GM12878 (cell line): ENCODE results near the gene KIF22. TPM values are rescaled to one million over a fixed set of nuclear protein-coding genes. Genes with fewer than 3 reads are reported as not detected.

Experiments used
- ATAC-seq: fragments of 200-7000 bp; cut with Tn5 transposase; 3 replicates; pipeline ENCODE4 v1.9.1; 2020; ENCODE audit warnings: mild to moderate bottlenecking, moderate library complexity
- BruUV-seq: library from RNA; stranded (reverse); fragments of 400-500 nt; replicated peaks from 2 replicates; lab custom pipeline; 2021; lab: Mats Ljungman, UMichigan
- CTCF ChIA-PET: fragments of 300-600 bp; sonication (Branson Sonifier 250); formaldehyde crosslinking; extraction: SDS; loops from one replicate; lab custom pipeline; 2021; ENCODE audit warnings: inconsistent platforms; lab: Yijun Ruan, JAX
- POLR2A ChIA-PET: fragments of 350-600 bp; formaldehyde crosslinking; extraction: SDS; loops from one replicate; lab custom pipeline; 2021; ENCODE audit warnings: inconsistent platforms; lab: Charles Lee
- RAD21 ChIA-PET: fragments of 300-600 bp; sonication (Branson Sonifier 250); formaldehyde crosslinking; loops from one replicate; lab custom pipeline; 2023; ENCODE audit warnings: antibody characterized with exemption; ENCODE audit not compliant: unreplicated experiment; lab: Charles Lee
- SMC1A ChIA-PET: fragments of 300-600 bp; sonication (Branson Sonifier 250); formaldehyde crosslinking; loops from one replicate; lab custom pipeline; 2023; ENCODE audit not compliant: unreplicated experiment, uncharacterized antibody; lab: Charles Lee
- DNase-seq: peaks from one replicate; pipeline ENCODE4 v3.0.0-alpha.2; 2011; ENCODE audit warnings: low read depth, low spot score
- FAIRE-seq: peaks from 3 replicates; lab custom pipeline; 2011; peaks lifted over from hg19 to GRCh38; lab: Jason Lieb, UNC
- H2AFZ ChIP-seq: 2 replicates; pipeline ENCODE4 v1.6.0; 2011; ENCODE audit warnings: low read depth, low read length, control low read depth; ENCODE audit not compliant: control insufficient read depth
- H3K27ac ChIP-seq: 2 replicates; pipeline ENCODE4 v1.5.1; 2011; ENCODE audit warnings: control low read depth; ENCODE audit not compliant: control insufficient read depth, insufficient read depth
- H3K27me3 ChIP-seq, 2 experiments: replicated peaks in 1 of 2; 2 replicates each; pipeline versions ENCODE4 v1.6.0 to v1.6.1; 2011; ENCODE audit warnings: low read length in 1 of 2; ENCODE audit not compliant: control insufficient read depth in 2 of 2, insufficient read depth in 2 of 2
- H3K36me3 ChIP-seq, 2 experiments: 2 replicates each; pipeline ENCODE4 v1.5.1; 2011; ENCODE audit warnings: low read length in 1 of 2; ENCODE audit not compliant: control insufficient read depth in 2 of 2, insufficient read depth in 2 of 2
- H3K4me1 ChIP-seq: 2 replicates; pipeline ENCODE4 v1.6.1; 2011; ENCODE audit warnings: mild to moderate bottlenecking, low read length, moderate library complexity, mixed read lengths; ENCODE audit not compliant: control insufficient read depth, insufficient read depth
- H3K4me2 ChIP-seq: 2 replicates; pipeline ENCODE4 v1.6.0; 2011; ENCODE audit warnings: control low read depth; ENCODE audit not compliant: control insufficient read depth, insufficient read depth
- H3K4me3 ChIP-seq: fragments of 200-600 bp; sonication (generic); 2 replicates; pipeline ENCODE4 v1.5.1; 2016
- H3K79me2 ChIP-seq: 2 replicates; pipeline ENCODE4 v1.6.0; 2011; ENCODE audit warnings: low read length; ENCODE audit not compliant: control insufficient read depth, insufficient read depth
- H3K9ac ChIP-seq: 2 replicates; pipeline ENCODE4 v1.8.0; 2011; ENCODE audit warnings: low read length, control low read depth, mixed read lengths; ENCODE audit not compliant: control insufficient read depth, insufficient read depth
- H3K9me3 ChIP-seq: replicated peaks from 3 replicates; pipeline ENCODE4 v1.5.1; 2011; ENCODE audit warnings: mild to moderate bottlenecking, low read length; ENCODE audit not compliant: control insufficient read depth, insufficient read depth
- H4K20me1 ChIP-seq: 2 replicates; pipeline ENCODE4 v1.6.0; 2011; ENCODE audit not compliant: control insufficient read depth, insufficient read depth
- BACH1 ChIP-seq: fragments of 450-650 bp; IDR thresholded peaks from 2 replicates; pipeline ENCODE4 v1.6.1; 2017; ENCODE audit warnings: mild to moderate bottlenecking, borderline replicate concordance
- BCL11A ChIP-seq: IDR thresholded peaks from 2 replicates; pipeline ENCODE4 v1.6.1; 2011; ENCODE audit warnings: low read depth, low read length
- ESRRA ChIP-seq: IDR thresholded peaks from 2 replicates; pipeline ENCODE4 v1.6.1; 2012; ENCODE audit warnings: mild to moderate bottlenecking, low read length, improper control_type of control experiment
- MYC ChIP-seq: IDR thresholded peaks from 2 replicates; pipeline ENCODE4 v1.6.1; 2011; ENCODE audit warnings: mild to moderate bottlenecking, low read length, moderate library complexity, inconsistent platforms; ENCODE audit not compliant: insufficient read depth, insufficient replicate concordance, insufficient read length, severe bottlenecking
- NFYA ChIP-seq: IDR thresholded peaks from 2 replicates; pipeline ENCODE4 v1.6.1; 2011; ENCODE audit warnings: low read depth, mild to moderate bottlenecking, low read length, improper control_type of control experiment, borderline replicate concordance
- SPI1 ChIP-seq: IDR thresholded peaks from 2 replicates; pipeline ENCODE4 v1.6.1; 2011; ENCODE audit warnings: low read depth, mild to moderate bottlenecking, low read length, moderate library complexity, borderline replicate concordance; ENCODE audit not compliant: insufficient read depth
- SRF ChIP-seq, 2 experiments: IDR thresholded peaks; 2 replicates each; pipeline ENCODE4 v1.6.1; 2011; ENCODE audit warnings: low read depth in 2 of 2, low read length in 2 of 2, mild to moderate bottlenecking in 1 of 2, moderate library complexity in 1 of 2
- TCF7 ChIP-seq: IDR thresholded peaks from 2 replicates; pipeline ENCODE4 v1.6.1; 2014; ENCODE audit warnings: antibody characterized with exemption, borderline replicate concordance
- ZZZ3 ChIP-seq: IDR thresholded peaks from 2 replicates; pipeline ENCODE4 v1.6.1; 2011; ENCODE audit warnings: low read depth; ENCODE audit not compliant: control insufficient read depth, insufficient read length
- WGBS: methylation state at CpG from one replicate; pipeline ENCODE4 v1.1.6; 2016; ENCODE audit warnings: low lambda C conversion rate; ENCODE audit not compliant: insufficient replicate concordance, insufficient coverage; ENCODE audit errors: missing lambda C conversion rate; 5-methylcytosine and 5-hydroxymethylcytosine counted together
- in situ Hi-C: fragments of 300-500 bp; cut with MboI; formaldehyde crosslinking; loops from 9 replicates; pipeline ENCODE4 v1.14.3; 2018; ENCODE audit warnings: mixed read lengths
- intact Hi-C: fragments of 100-400 bp; cut with micrococcal nuclease; formaldehyde crosslinking; loops from one replicate; pipeline ENCODE4 v1.14.2; 2022; ENCODE audit not compliant: unreplicated experiment
- polyA plus RNA-seq, 11 experiments: library from polyadenylated mRNA; depleted of rRNA in 4 of 11; unstranded in 6 of 11; stranded (reverse) in 5 of 11; fragments of >200 nt; fragmentation: Nextera tagmentation in 4 of 11; fragmentation: Illumina TruSeq in 1 of 11; extraction: Ambion mirVana in 4 of 11; extraction: Trizol in 1 of 11; gene quantifications; 1 replicate in 1 of 11; 2 replicates in 10 of 11; pipeline versions ENCODE4 v1.2.1 to v1.2.3, GENCODE V29; 2011 to 2016; ENCODE audit warnings: inconsistent platforms in 2 of 11, missing spikeins in 2 of 11, low read depth in 1 of 11
- total RNA-seq, 4 experiments: library from RNA; depleted of rRNA in 3 of 4; stranded (reverse); fragments of >200 nt in 3 of 4; fragmentation: Illumina TruSeq in 1 of 4; extraction: Trizol in 1 of 4; gene quantifications; 2 replicates each; pipeline versions ENCODE4 v1.2.1 to v1.2.3, GENCODE V29; 2013 to 2021
- TF ChIP-seq, protein P1 (sequence below): IDR thresholded peaks from 2 replicates; pipeline ENCODE4 v1.6.1; 2011; ENCODE audit warnings: mild to moderate bottlenecking, low read depth, low read length, moderate library complexity; ENCODE audit not compliant: insufficient replicate concordance
- TF ChIP-seq, protein P2 (sequence below): fragments of 450-650 bp; formaldehyde crosslinking; IDR thresholded peaks from 2 replicates; pipeline ENCODE4 v1.4.0; 2020; ENCODE audit warnings: mild to moderate bottlenecking, moderate library complexity
- TF ChIP-seq, protein P3 (sequence below): fragments of 450-650 bp; IDR thresholded peaks from 2 replicates; pipeline ENCODE4 v1.6.1; 2017; ENCODE audit warnings: borderline replicate concordance

The KIF22 gene
- total and polyA plus RNA-seq, 10 of the 15 experiments (the other 5 are each of a cell fraction or from before 2014, with no cell fraction given) = 7.6 to 158 (median 132) TPM

DNA sequence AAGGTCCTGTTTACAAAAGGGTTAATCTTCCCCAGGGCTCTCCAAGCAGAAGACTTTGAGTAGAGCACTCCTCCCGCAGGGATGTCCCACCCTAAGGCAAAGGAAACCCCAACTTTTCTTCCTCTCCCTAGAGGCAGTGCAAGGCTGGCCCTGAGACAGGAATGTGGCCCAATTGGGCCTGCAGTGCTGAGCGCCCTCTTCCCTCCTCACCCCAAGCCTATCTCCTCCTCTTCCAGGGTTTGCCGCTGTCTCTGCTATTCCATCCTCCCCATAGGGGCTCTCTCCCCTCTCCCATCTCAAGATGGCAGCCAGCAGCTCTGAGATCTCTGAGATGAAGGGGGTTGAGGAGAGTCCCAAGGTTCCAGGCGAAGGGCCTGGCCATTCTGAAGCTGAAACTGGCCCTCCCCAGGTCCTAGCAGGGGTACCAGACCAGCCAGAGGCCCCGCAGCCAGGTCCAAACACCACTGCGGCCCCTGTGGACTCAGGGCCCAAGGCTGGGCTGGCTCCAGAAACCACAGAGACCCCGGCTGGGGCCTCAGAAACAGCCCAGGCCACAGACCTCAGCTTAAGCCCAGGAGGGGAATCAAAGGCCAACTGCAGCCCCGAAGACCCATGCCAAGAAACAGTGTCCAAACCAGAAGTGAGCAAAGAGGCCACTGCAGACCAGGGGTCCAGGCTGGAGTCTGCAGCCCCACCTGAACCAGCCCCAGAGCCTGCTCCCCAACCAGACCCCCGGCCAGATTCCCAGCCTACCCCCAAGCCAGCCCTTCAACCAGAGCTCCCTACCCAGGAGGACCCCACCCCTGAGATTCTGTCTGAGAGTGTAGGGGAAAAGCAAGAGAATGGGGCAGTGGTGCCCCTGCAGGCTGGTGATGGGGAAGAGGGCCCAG lies 22.4 kb downstream of the KIF22 start:
- H3K4me3 ChIP-seq = no peak overlapping the region
- ATAC-seq = no peak
- RAD21 ChIA-PET = interaction anchor here (0.6 kb wide), 4 partner anchors 28 to 265 kb away, joined by 3 to 4 read pairs (median 3); no protein-coding TSS in a partner anchor
- no TSS peak for BruUV-seq
- no peaks in the 10 kb centered on the region for H4K20me1 ChIP-seq
- H3K4me2 ChIP-seq = no peak overlapping the region
- no peak overlapping the region for H3K9ac ChIP-seq
- no peak for FAIRE-seq
- CTCF ChIA-PET = interaction anchor here (0.7 to 1.3 kb wide), 2 partner anchors 30 to 35 kb away, joined by 3 read pairs; no protein-coding TSS in a partner anchor
- peaks cover 9 to 13% of the 10 kb centered on the region in 2 experiments; a peak in 2 of 4 replicates for H3K36me3 ChIP-seq
- H3K79me2 ChIP-seq = peaks cover 26% of the 10 kb centered on the region
- H3K9me3 ChIP-seq = no peaks in the 10 kb centered on the region
- peaks cover 33% of the 10 kb centered on the region for H3K4me1 ChIP-seq
- no peaks in the 10 kb centered on the region for H3K27me3 ChIP-seq
- H2AFZ ChIP-seq = no peak overlapping the region
- SMC1A ChIA-PET = no interaction called here
- WGBS = 79% methylated on average over 9 of the region's 9 CpGs
- DNase-seq = no peak
- H3K27ac ChIP-seq = no peak overlapping the region
- intact Hi-C loops (no loop called here), in situ Hi-C loops (no loop called here)
- POLR2A ChIA-PET = interaction anchor here (0.6 to 1.7 kb wide), 4 partner anchors 7 to 201 kb away, joined by 4 to 9 read pairs (median 6); partner anchors contain the start of gene MVP
- TF ChIP-seq ZZZ3 (no peak), SPI1 (no peak), TCF7 (no peak), BACH1 (no peak), NFYA (no peak), BCL11A (no peak), SRF (IDR thresholded peaks at IDR 0.05; ENCODE audit: low read depth in 2 of 2, low read length in 2 of 2) (no peak), MYC (no peak), ESRRA (no peak)
- TF ChIP-seq, protein P1, sequence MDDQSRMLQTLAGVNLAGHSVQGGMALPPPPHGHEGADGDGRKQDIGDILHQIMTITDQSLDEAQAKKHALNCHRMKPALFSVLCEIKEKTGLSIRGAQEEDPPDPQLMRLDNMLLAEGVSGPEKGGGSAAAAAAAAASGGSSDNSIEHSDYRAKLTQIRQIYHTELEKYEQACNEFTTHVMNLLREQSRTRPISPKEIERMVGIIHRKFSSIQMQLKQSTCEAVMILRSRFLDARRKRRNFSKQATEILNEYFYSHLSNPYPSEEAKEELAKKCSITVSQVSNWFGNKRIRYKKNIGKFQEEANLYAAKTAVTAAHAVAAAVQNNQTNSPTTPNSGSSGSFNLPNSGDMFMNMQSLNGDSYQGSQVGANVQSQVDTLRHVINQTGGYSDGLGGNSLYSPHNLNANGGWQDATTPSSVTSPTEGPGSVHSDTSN = no peak
- TF ChIP-seq, protein P2, sequence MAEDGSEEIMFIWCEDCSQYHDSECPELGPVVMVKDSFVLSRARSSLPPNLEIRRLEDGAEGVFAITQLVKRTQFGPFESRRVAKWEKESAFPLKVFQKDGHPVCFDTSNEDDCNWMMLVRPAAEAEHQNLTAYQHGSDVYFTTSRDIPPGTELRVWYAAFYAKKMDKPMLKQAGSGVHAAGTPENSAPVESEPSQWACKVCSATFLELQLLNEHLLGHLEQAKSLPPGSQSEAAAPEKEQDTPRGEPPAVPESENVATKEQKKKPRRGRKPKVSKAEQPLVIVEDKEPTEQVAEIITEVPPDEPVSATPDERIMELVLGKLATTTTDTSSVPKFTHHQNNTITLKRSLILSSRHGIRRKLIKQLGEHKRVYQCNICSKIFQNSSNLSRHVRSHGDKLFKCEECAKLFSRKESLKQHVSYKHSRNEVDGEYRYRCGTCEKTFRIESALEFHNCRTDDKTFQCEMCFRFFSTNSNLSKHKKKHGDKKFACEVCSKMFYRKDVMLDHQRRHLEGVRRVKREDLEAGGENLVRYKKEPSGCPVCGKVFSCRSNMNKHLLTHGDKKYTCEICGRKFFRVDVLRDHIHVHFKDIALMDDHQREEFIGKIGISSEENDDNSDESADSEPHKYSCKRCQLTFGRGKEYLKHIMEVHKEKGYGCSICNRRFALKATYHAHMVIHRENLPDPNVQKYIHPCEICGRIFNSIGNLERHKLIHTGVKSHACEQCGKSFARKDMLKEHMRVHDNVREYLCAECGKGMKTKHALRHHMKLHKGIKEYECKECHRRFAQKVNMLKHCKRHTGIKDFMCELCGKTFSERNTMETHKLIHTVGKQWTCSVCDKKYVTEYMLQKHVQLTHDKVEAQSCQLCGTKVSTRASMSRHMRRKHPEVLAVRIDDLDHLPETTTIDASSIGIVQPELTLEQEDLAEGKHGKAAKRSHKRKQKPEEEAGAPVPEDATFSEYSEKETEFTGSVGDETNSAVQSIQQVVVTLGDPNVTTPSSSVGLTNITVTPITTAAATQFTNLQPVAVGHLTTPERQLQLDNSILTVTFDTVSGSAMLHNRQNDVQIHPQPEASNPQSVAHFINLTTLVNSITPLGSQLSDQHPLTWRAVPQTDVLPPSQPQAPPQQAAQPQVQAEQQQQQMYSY (CRISPR knock-in tag) = no peak
- TF ChIP-seq, protein P3, sequence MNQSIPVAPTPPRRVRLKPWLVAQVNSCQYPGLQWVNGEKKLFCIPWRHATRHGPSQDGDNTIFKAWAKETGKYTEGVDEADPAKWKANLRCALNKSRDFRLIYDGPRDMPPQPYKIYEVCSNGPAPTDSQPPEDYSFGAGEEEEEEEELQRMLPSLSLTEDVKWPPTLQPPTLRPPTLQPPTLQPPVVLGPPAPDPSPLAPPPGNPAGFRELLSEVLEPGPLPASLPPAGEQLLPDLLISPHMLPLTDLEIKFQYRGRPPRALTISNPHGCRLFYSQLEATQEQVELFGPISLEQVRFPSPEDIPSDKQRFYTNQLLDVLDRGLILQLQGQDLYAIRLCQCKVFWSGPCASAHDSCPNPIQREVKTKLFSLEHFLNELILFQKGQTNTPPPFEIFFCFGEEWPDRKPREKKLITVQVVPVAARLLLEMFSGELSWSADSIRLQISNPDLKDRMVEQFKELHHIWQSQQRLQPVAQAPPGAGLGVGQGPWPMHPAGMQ = no peak
